Measurements from ENCODE around the gene PLD6. TPM values are rescaled to one million over a fixed set of nuclear protein-coding genes. Genes with fewer than 3 reads are reported as not detected.
A peak's percentile ranks its signal among the peaks of the same experiment; 100 is the strongest.

Gene PLD6
- total RNA-seq, 1 experiment from 2014 or later = not detected

GRCh38 chr17:17227608-17228520 is 21.7 kb upstream of the PLD6 start:
- DNase-seq (ENCODE audit: low read depth) = no peak

GRCh38 chr17:17226451-17227265 is 20.5 kb upstream of the PLD6 start:
- no peak for DNase-seq (ENCODE audit: low read depth)

GRCh38 chr17:17225901-17226300 is 19.8 kb upstream of the PLD6 start:
- DNase-seq (ENCODE audit: low read depth) = no peak

- DNase-seq (ENCODE audit: low read depth) = no peak
Measured at GRCh38 chr17:17224137-17224536, 18.0 kb upstream of the PLD6 start.

GRCh38 chr17:17223736-17224135 is 17.6 kb upstream of the PLD6 start:
- DNase-seq (ENCODE audit: low read depth) = no peak

- DNase-seq (ENCODE audit: low read depth) = no peak
Measured at GRCh38 chr17:17221329-17221728, 15.2 kb upstream of the PLD6 start.

- DNase-seq (ENCODE audit: low read depth) = no peak
Measured at GRCh38 chr17:17220529-17220928, 14.4 kb upstream of the PLD6 start.

- no peak for DNase-seq (ENCODE audit: low read depth)
Measured at GRCh38 chr17:17217995-17218394, 11.9 kb upstream of the PLD6 start.

- DNase-seq (ENCODE audit: low read depth) = no peak
Measured at GRCh38 chr17:17216776-17217175, 10.6 kb upstream of the PLD6 start.

- DNase-seq (ENCODE audit: low read depth) = no peak
Measured at GRCh38 chr17:17216236-17216635, 10.1 kb upstream of the PLD6 start.

GRCh38 chr17:17215575-17215974 is 9.4 kb upstream of the PLD6 start:
- DNase-seq (ENCODE audit: low read depth) = no peak

GRCh38 chr17:17214646-17215436 is 8.7 kb upstream of the PLD6 start:
- DNase-seq (ENCODE audit: low read depth) = no peak

GRCh38 chr17:17213775-17214174 is 7.6 kb upstream of the PLD6 start:
- no peak for DNase-seq (ENCODE audit: low read depth)

GRCh38 chr17:17207998-17208397 is 1.9 kb upstream of the PLD6 start:
- no peak for DNase-seq (ENCODE audit: low read depth)

- DNase-seq (ENCODE audit: low read depth) = no peak
Measured at GRCh38 chr17:17206913-17207335, 791 bp upstream of the PLD6 start.

GRCh38 chr17:17205368-17206123 is 587 bp downstream of the PLD6 start:
- no peak for DNase-seq (ENCODE audit: low read depth)

- no peak for DNase-seq (ENCODE audit: low read depth)
Measured at GRCh38 chr17:17204635-17205231, 1.4 kb downstream of the PLD6 start.

- DNase-seq (ENCODE audit: low read depth) = peak; percentile 43
Measured at GRCh38 chr17:17204041-17204591, 2.0 kb downstream of the PLD6 start.

- DNase-seq (ENCODE audit: low read depth) = no peak
Measured at GRCh38 chr17:17203173-17203730, 2.9 kb downstream of the PLD6 start.

- no peak for DNase-seq (ENCODE audit: low read depth)
Measured at GRCh38 chr17:17201907-17202306, 4.2 kb downstream of the PLD6 start.

Measured in M059J (cell line).